ENCODE data around the gene MARK2.
A peak's percentile ranks its signal among the peaks of the same experiment; 100 is the strongest.

Gene MARK2

DNA sequence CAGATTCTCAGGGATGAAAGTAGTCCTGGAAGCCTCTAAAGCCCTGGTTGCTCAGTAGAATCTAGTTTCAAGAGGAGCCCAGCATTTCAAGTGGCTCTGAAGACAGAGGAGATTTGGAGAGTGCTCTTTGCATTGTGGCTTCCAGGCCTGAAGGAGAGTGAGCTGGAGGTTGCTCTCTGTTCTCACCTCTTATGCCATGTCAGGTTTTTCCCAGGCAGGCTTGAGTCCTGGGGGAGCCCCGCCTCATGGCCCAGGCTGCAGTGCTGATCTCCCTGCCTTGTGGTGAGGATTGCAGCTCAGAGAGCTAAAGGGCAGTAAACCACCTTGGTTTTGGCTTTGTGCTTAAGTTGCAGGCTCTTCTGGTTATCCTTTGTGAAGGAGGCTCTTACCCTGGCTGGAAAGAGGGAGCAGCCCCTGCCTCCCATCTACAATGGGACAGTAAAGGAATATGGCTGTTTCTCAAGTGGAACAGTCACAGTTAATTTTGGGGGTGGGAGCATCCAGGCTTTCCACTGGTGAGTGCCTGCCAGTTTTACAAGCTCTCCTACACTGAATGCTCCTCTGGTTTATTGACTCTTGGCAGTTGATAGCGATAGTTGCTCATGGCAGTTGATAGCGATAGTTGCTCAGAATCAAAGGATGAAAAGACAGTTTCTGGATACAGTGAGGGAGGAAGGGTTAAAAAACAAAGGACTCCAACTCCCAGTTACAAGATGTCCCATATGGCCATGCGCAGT is 45.5 kb downstream of the MARK2 start:
- no peak overlapping the region for H3K4me3 ChIP-seq (ENCODE audit: low read depth, low read length)
- DNase-seq (ENCODE audit: low read depth), result peak; percentile 41
- TF ChIP-seq, protein P1, sequence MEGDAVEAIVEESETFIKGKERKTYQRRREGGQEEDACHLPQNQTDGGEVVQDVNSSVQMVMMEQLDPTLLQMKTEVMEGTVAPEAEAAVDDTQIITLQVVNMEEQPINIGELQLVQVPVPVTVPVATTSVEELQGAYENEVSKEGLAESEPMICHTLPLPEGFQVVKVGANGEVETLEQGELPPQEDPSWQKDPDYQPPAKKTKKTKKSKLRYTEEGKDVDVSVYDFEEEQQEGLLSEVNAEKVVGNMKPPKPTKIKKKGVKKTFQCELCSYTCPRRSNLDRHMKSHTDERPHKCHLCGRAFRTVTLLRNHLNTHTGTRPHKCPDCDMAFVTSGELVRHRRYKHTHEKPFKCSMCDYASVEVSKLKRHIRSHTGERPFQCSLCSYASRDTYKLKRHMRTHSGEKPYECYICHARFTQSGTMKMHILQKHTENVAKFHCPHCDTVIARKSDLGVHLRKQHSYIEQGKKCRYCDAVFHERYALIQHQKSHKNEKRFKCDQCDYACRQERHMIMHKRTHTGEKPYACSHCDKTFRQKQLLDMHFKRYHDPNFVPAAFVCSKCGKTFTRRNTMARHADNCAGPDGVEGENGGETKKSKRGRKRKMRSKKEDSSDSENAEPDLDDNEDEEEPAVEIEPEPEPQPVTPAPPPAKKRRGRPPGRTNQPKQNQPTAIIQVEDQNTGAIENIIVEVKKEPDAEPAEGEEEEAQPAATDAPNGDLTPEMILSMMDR (IDR thresholded peaks at IDR 0.05; ENCODE audit: control insufficient read depth, extremely low read depth, insufficient read depth), result no peak

DNA sequence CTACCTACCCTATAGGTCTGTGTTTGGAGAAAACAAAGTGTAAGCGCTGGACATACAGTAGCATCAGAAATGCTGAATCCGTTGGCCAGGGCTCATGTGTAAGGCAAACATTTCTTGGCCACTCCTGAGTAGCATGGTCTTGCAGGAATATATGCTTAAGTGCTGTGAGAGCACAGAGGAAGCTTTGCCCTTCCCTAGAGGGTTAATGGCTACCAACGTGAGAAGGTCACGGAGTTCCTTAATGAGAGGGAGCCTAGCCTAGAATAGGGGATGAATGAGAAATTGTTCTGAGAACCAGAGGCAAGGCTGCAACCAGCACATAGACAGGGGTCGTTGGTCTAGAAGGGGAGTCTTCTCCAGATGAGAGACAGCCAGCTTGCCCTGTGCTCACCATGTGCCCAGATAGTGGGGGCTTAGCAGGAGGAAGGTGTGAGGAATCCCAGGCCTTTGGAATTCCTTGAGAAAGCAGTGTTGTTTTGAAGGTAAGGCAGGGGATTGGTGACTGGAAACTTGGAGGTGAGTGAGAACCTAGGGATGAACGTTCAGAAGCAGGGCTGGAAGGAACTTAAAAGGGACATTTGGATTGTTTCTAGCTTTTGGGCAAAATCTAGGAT is 48.6 kb downstream of the MARK2 start:
- TF ChIP-seq, protein P1 (IDR thresholded peaks at IDR 0.05; ENCODE audit: control insufficient read depth, extremely low read depth, insufficient read depth), result no peak
- H3K4me3 ChIP-seq (ENCODE audit: low read depth, low read length), result no peak overlapping the region
- DNase-seq (ENCODE audit: low read depth), result no peak

DNA sequence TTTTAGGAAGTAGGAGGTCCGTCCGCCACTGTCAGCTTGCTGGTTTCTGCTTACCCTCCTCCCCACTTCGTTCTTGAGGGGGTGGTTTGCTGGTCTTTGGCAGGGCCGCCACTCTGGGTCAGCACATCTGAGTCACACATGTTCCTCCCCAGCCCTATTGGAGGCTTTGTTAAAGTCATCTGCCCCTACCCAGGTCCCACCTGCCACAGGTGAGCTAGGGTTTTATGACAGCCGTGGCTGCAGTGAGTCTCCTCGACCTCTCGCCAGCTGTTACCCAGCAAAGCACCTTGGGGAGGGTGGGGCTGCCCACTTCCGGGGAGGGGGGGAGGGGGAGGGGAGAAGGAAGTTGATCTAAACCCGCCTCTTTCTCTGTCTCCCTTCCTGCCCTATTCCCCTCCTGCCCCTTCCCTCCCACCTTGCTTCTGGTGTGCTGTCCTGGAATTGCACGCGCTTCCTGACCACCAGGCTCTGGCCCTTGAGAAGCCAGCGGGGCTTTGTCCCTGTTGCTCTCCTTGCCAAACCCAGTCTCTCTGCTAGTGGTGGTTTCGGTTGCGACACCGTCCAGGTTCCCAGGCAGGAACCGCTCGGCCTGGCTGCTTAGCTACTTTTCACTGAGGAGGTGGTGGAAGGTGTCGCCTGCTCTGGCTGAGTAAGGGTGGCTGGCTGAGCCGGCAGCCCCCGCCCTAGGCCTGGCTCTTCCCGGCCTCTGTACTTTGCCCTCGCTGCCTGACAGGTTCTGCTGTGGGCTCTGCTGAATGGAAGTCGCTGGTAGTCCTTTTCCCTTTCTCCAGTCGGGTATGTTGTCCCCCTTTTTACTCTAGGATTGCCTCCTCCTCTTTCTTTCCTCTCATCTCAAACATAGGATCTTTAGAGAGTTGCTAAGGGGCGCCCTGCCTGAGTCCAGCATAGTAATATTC is 49.5 kb downstream of the MARK2 start:
- no peak for DNase-seq (ENCODE audit: low read depth)
- H3K4me3 ChIP-seq (ENCODE audit: low read depth, low read length), result peak overlapping the region; percentile 51
- TF ChIP-seq, protein P1 (IDR thresholded peaks at IDR 0.05; ENCODE audit: control insufficient read depth, extremely low read depth, insufficient read depth), result no peak

DNA sequence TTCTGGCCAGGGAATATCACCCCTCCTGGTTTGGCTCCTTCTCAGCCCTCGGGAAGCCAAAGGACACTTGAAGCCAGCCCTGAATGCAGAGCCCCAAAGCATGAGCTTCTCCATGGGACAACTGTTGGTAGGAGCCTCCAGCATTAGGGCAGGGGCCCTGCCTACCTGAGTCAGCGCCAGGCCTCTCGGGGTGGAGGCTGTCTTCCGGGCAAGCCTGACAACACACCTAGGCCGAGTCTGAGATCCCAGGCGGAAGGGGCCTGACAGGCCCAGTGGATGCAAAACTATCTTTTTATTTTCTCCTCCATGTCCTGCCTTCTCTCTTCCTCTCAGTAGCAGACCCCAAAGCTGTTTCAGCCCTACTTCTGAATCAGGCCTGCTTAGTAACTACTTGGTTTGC is 50.4 kb downstream of the MARK2 start:
- no peak overlapping the region; the same call in 1 of the 2 replicates for H3K4me3 ChIP-seq (ENCODE audit: low read depth, low read length)
- TF ChIP-seq, protein P1 (IDR thresholded peaks at IDR 0.05; ENCODE audit: control insufficient read depth, extremely low read depth, insufficient read depth), result no peak

DNA sequence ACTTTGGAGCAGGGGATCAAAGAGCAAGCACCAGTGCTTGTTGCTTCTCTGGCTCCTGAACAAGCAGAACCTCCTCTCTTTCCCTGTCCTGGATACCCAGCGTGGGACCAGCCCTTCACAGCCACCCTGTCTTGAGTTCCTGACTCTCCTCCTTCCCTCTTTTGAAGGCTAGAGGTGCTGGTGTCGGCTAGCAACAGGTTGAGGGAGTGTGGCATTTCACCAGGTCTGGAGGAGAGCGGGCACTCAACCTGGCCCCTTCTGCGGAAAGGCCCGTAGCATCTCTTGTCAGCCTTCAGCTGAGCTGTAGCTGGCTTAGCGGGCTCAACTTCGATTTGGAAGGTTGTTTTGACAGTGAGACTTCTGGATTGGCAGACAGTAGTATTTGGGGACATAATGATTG is 51.5 kb downstream of the MARK2 start:
- DNase-seq (ENCODE audit: low read depth), result no peak
- TF ChIP-seq, protein P1 (IDR thresholded peaks at IDR 0.05; ENCODE audit: control insufficient read depth, extremely low read depth, insufficient read depth), result no peak
- H3K4me3 ChIP-seq (ENCODE audit: low read depth, low read length), result no peak overlapping the region

More for the DNA sequence above, 50.4 kb downstream of the MARK2 start:
- DNase-seq (ENCODE audit: low read depth), result no peak

DNA sequence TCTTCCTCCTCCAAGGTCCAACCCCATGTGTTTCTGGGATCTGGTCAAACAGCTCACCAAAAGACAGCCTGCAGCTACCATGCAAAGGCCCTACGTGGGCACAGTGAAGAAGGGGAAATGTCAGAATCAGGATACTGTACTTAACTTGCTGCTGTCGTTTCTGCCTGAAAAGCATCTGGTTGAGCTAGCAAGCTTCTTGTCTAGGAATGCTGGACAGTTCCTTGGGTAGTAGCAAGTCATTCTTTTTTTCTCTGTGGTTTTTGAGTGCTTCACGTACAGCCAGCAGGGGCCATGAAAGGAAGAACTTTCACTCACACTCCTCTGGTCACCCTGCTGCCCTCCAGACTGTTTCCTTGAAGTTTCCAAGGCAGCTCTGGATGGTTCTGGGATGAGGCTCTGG is 53.3 kb downstream of the MARK2 start:
- no peak for DNase-seq (ENCODE audit: low read depth)
- H3K4me3 ChIP-seq (ENCODE audit: low read depth, low read length), result no peak overlapping the region
- TF ChIP-seq, protein P1 (IDR thresholded peaks at IDR 0.05; ENCODE audit: control insufficient read depth, extremely low read depth, insufficient read depth), result no peak
